K562 (cell line): Measurements from ENCODE around the gene FOXJ2. TPM values are rescaled to one million over a fixed set of nuclear protein-coding genes. Genes with fewer than 3 reads are reported as not detected.
"Not testable (repeated sequence)": the region's sequence is repeated elsewhere in the genome, so short reads cannot be mapped to it uniquely, and the experiment has no call there.

ENCODE experiments used
- ATAC-seq: fragments of 200-7000 bp; cut with Tn5 transposase; 3 replicates; pipeline ENCODE4 v1.9.1; 2020; ENCODE audit warnings: moderate library complexity
- BruUV-seq: library from RNA; stranded (reverse); fragments of 400-500 nt; replicated peaks from 2 replicates; lab custom pipeline; 2021; lab: Mats Ljungman, UMichigan
- CTCF ChIA-PET: fragments of 300-600 bp; formaldehyde crosslinking; extraction: SDS; loops from one replicate; lab custom pipeline; 2021; ENCODE audit warnings: low intra/inter-chr PET ratio; lab: Yijun Ruan, JAX
- POLR2A ChIA-PET: fragments of 300-600, 350-650 bp; sonication (Branson Sonifier 250); formaldehyde crosslinking; extraction: SDS; loops from one replicate; lab custom pipeline; 2021; ENCODE audit warnings: antibody characterized with exemption, inconsistent platforms; lab: Yijun Ruan, JAX
- DNase-seq, 4 experiments: peaks; one replicate each; pipeline versions ENCODE4 v3.0.0 to v3.0.0-alpha.2; 2011 to 2018; ENCODE audit warnings: low spot score in 3 of 4, mixed read lengths in 3 of 4; ENCODE audit errors: extremely low read depth in 1 of 4
- FAIRE-seq: peaks from 2 replicates; lab custom pipeline; 2011; peaks lifted over from hg19 to GRCh38; lab: Jason Lieb, UNC
- H2AFZ ChIP-seq: 2 replicates; pipeline ENCODE4 v1.6.0; 2011; ENCODE audit warnings: low read depth, low read length, control low read depth, inconsistent platforms
- H3K27ac ChIP-seq: fragments of 200-600 bp; 3 replicates; pipeline ENCODE4 v1.8.0; 2011; ENCODE audit warnings: low read depth, mild to moderate bottlenecking, control low read depth, inconsistent platforms, low read length, moderate library complexity, mixed read lengths; ENCODE audit errors: extremely low read depth
- H3K27me3 ChIP-seq, 2 experiments: fragments of 300-600 bp in 1 of 2; 2 replicates in 1 of 2; 3 replicates in 1 of 2; pipeline versions ENCODE4 v1.6.0 to v1.8.0; 2011; ENCODE audit warnings: inconsistent platforms in 2 of 2, low read length in 2 of 2, mild to moderate bottlenecking in 1 of 2, mixed read lengths in 1 of 2, moderate library complexity in 1 of 2; ENCODE audit not compliant: control insufficient read depth in 2 of 2, insufficient read depth in 2 of 2
- H3K36me3 ChIP-seq: fragments of 300-600 bp; 3 replicates; pipeline ENCODE4 v1.8.0; 2011; ENCODE audit warnings: mild to moderate bottlenecking, low read length, inconsistent platforms; ENCODE audit not compliant: control insufficient read depth, insufficient read depth
- H3K4me1 ChIP-seq, 2 experiments: fragments of 200-600 bp in 1 of 2; replicated peaks in 1 of 2; 2 replicates in 1 of 2; 3 replicates in 1 of 2; pipeline versions ENCODE4 v1.5.1 to v1.8.0; 2011; ENCODE audit warnings: inconsistent platforms in 2 of 2, low read length in 2 of 2, mild to moderate bottlenecking in 1 of 2, mixed read lengths in 1 of 2, moderate library complexity in 1 of 2; ENCODE audit not compliant: control insufficient read depth in 2 of 2, insufficient read depth in 2 of 2
- H3K4me2 ChIP-seq: 2 replicates; pipeline ENCODE4 v1.6.1; 2011; ENCODE audit warnings: low read length, control low read depth, inconsistent platforms, mixed read lengths; ENCODE audit not compliant: insufficient read depth
- H3K4me3 ChIP-seq: fragments of 200-600 bp; sonication (generic), shearing (Covaris generic); 2 replicates; pipeline ENCODE4 v1.5.1; 2016; ENCODE audit warnings: control low read depth, inconsistent platforms
- H3K79me2 ChIP-seq: fragments of 200-600 bp; 3 replicates; pipeline ENCODE4 v1.8.0; 2011; ENCODE audit warnings: low read length, inconsistent platforms; ENCODE audit not compliant: control insufficient read depth, insufficient read depth
- H3K9ac ChIP-seq, 2 experiments: 2 replicates each; pipeline versions ENCODE4 v1.6.0 to v1.6.1; 2011; ENCODE audit warnings: low read depth in 2 of 2, low read length in 2 of 2, control low read depth in 1 of 2, inconsistent platforms in 1 of 2, mild to moderate bottlenecking in 1 of 2, mixed read lengths in 1 of 2; ENCODE audit not compliant: insufficient read depth in 1 of 2
- H3K9me1 ChIP-seq: one replicate; pipeline ENCODE4 v1.6.0; 2011; ENCODE audit warnings: inconsistent platforms, mild to moderate bottlenecking, low read length, moderate library complexity; ENCODE audit not compliant: control insufficient read depth, insufficient read depth
- H3K9me3 ChIP-seq: replicated peaks from 2 replicates; pipeline ENCODE4 v1.5.1; 2011; ENCODE audit warnings: low read depth, low read length, inconsistent platforms; ENCODE audit not compliant: control insufficient read depth, insufficient read depth
- H4K20me1 ChIP-seq: replicated peaks from 2 replicates; pipeline ENCODE4 v1.6.1; 2011; ENCODE audit warnings: low read length, inconsistent platforms, mixed read lengths; ENCODE audit not compliant: control insufficient read depth, insufficient read depth
- RBBP5 ChIP-seq: fragments of 200-600 bp; sonication (generic); IDR thresholded peaks from 2 replicates; pipeline ENCODE4 v1.6.1; 2012; ENCODE audit warnings: borderline replicate concordance, mild to moderate bottlenecking, low read length, control low read depth, inconsistent platforms; ENCODE audit not compliant: insufficient read depth, poor library complexity, severe bottlenecking
- ZFX ChIP-seq: sonication (generic); formaldehyde crosslinking; IDR thresholded peaks from 2 replicates; pipeline ENCODE4 v1.8.0; 2022; ENCODE audit warnings: mild to moderate bottlenecking, missing genetic modification reagents, moderate library complexity
- WGBS: fragments of 100-300 bp; shearing (Covaris generic); methylation state at CpG from one replicate; pipeline ENCODE4 v1.1.6; 2016; ENCODE audit warnings: low coverage, mixed read lengths; ENCODE audit not compliant: insufficient coverage; ENCODE audit errors: missing lambda C conversion rate; 5-methylcytosine and 5-hydroxymethylcytosine counted together
- in situ Hi-C: fragments of 300-500 bp; cut with MboI; formaldehyde crosslinking; loops from 4 replicates; pipeline ENCODE4 v1.15.0; 2018; ENCODE audit warnings: inconsistent platforms, mixed read lengths
- intact Hi-C: fragments of 100-400 bp; cut with micrococcal nuclease; formaldehyde crosslinking; loops from 2 replicates; pipeline ENCODE4 v1.14.2; 2022
- polyA plus RNA-seq, 8 experiments: library from polyadenylated mRNA; depleted of rRNA in 4 of 8; stranded (reverse) in 5 of 8; unstranded in 3 of 8; fragments of >200 nt; fragmentation: Nextera tagmentation in 2 of 8; fragmentation: Illumina TruSeq in 1 of 8; extraction: Ambion mirVana in 2 of 8; extraction: Trizol in 1 of 8; gene quantifications; 2 replicates each; pipeline versions ENCODE4 v1.2.1 to v1.2.3, GENCODE V29; 2011 to 2014; ENCODE audit warnings: inconsistent platforms in 1 of 8, missing spikeins in 1 of 8
- total RNA-seq, 7 experiments: library from RNA; depleted of rRNA in 6 of 7; stranded (reverse); fragments of >200 nt in 6 of 7; fragmentation: Illumina TruSeq in 2 of 7; extraction: Trizol in 2 of 7; gene quantifications; 2 replicates each; pipeline versions ENCODE4 v1.2.1 to v1.2.3, GENCODE V29; 2011 to 2021; ENCODE audit warnings: low replicate concordance in 1 of 7
- TF ChIP-seq, protein P1 (sequence below), 2 experiments: fragments of 450-650 bp; IDR thresholded peaks; 2 replicates each; pipeline ENCODE4 v1.6.1; 2016
- TF ChIP-seq, protein P2 (sequence below): sonication (generic); formaldehyde crosslinking; IDR thresholded peaks from 2 replicates; pipeline ENCODE4 v1.8.1; 2023; ENCODE audit warnings: mild to moderate bottlenecking, missing genetic modification reagents

The FOXJ2 gene
- total and polyA plus RNA-seq, 9 of the 15 experiments (the other 6 are each of a cell fraction or from before 2014, with no cell fraction given) = 1.0 to 7.5 (median 2.4) TPM

- BruUV-seq, DNase-seq, H3K36me3 ChIP-seq, H4K20me1 ChIP-seq, H3K9me1 ChIP-seq, H3K27me3 ChIP-seq, ATAC-seq, in situ Hi-C loops, H3K9me3 ChIP-seq, CTCF ChIA-PET: not testable (repeated sequence)
- peak; percentile 26 for FAIRE-seq
- WGBS = 0% methylated on average over 16 of the region's 23 CpGs
- TF ChIP-seq, protein P1, sequence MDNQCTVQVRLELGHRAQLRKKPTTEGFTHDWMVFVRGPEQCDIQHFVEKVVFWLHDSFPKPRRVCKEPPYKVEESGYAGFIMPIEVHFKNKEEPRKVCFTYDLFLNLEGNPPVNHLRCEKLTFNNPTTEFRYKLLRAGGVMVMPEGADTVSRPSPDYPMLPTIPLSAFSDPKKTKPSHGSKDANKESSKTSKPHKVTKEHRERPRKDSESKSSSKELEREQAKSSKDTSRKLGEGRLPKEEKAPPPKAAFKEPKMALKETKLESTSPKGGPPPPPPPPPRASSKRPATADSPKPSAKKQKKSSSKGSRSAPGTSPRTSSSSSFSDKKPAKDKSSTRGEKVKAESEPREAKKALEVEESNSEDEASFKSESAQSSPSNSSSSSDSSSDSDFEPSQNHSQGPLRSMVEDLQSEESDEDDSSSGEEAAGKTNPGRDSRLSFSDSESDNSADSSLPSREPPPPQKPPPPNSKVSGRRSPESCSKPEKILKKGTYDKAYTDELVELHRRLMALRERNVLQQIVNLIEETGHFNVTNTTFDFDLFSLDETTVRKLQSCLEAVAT (IDR thresholded peaks at IDR 0.05) = peak in 1 of 2 experiments; percentile 28; a peak in 1 of 4 replicates
- TF ChIP-seq ZFX (peak; percentile 36; the same call in 1 of the 2 replicates), RBBP5 (peak; percentile 30)
- TF ChIP-seq, protein P2, sequence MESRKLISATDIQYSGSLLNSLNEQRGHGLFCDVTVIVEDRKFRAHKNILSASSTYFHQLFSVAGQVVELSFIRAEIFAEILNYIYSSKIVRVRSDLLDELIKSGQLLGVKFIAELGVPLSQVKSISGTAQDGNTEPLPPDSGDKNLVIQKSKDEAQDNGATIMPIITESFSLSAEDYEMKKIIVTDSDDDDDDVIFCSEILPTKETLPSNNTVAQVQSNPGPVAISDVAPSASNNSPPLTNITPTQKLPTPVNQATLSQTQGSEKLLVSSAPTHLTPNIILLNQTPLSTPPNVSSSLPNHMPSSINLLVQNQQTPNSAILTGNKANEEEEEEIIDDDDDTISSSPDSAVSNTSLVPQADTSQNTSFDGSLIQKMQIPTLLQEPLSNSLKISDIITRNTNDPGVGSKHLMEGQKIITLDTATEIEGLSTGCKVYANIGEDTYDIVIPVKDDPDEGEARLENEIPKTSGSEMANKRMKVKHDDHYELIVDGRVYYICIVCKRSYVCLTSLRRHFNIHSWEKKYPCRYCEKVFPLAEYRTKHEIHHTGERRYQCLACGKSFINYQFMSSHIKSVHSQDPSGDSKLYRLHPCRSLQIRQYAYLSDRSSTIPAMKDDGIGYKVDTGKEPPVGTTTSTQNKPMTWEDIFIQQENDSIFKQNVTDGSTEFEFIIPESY = peak; percentile 81
- H3K4me3 ChIP-seq = peak overlapping the region; percentile 62
- POLR2A ChIA-PET = interaction anchor here (1.3 kb wide), 1 partner anchor 20 kb away, joined by 3 read pairs; no protein-coding TSS in a partner anchor
- intact Hi-C loops = loop anchor here (5.0 kb wide), 1 partner anchor 51 kb away; the partner anchor contains the start of gene NECAP1
- peak overlapping the region; percentile 90 for H3K4me2 ChIP-seq
- peaks cover 61% of the 10 kb centered on the region for H3K79me2 ChIP-seq
- H2AFZ ChIP-seq = peak overlapping the region; percentile 40; the same call in 1 of the 2 replicates
- H3K4me1 ChIP-seq = peaks cover 28 to 45% of the 10 kb centered on the region in 2 experiments; a peak in 4 of 5 replicates
- peak overlapping the region; percentile 78 for H3K27ac ChIP-seq
- H3K9ac ChIP-seq = peak overlapping the region; percentile 81 to 90
These were observed 1.5 kb upstream of the FOXJ2 start for GRCh38 chr12:8031017-8031416.
